WTC11 (cell line): Measurements from ENCODE around the gene NKPD1.

Experiments used
- ATF3 ChIP-seq: sonication (generic); formaldehyde crosslinking; conservative IDR thresholded peaks from 2 replicates; pipeline ENCODE4 v1.8.1; 2022; ENCODE audit warnings: mild to moderate bottlenecking, missing genetic modification reagents
- CREM ChIP-seq: sonication (generic); formaldehyde crosslinking; IDR thresholded peaks from 2 replicates; pipeline ENCODE4 v1.8.1; 2022; ENCODE audit warnings: mild to moderate bottlenecking, missing genetic modification reagents, moderate library complexity
- CTCF ChIP-seq: fragments of 200-600 bp; IDR thresholded peaks from 2 replicates; pipeline ENCODE4 v1.8.0; 2022; ENCODE audit warnings: antibody characterized with exemption
- ETV6 ChIP-seq: sonication (generic); formaldehyde crosslinking; IDR thresholded peaks from 2 replicates; pipeline ENCODE4 v1.8.1; 2022; ENCODE audit warnings: mild to moderate bottlenecking, missing genetic modification reagents
- TF ChIP-seq, protein P1 (sequence below): fragments of 250-450 bp; sonication (Bioruptor Pico); IDR thresholded peaks from 2 replicates; pipeline ENCODE4 v1.8.0; 2021; ENCODE audit warnings: mild to moderate bottlenecking
- TF ChIP-seq, protein P2 (sequence below): sonication (generic); formaldehyde crosslinking; IDR thresholded peaks from 2 replicates; pipeline ENCODE4 v1.8.1; 2022; ENCODE audit warnings: low read depth, missing genetic modification reagents, borderline replicate concordance

DNA sequence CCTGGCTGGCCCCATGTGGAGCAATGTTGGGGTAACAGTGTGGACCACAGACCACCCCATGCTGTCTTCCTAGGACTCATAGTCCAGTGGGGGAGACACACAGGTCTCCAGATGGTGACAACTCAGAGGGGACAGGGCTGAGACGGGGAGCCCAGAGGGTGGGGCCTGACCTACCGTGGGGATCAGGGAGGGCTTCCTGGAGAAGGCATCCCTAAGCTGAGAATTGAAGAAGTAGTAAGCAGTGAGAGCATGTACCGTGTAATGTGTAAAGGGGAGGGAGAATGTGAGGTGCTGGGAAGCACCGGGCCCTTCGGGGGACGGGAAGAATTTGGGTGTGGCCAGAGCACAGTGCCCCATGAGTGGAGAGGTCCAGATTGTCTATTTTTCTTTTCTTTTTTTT, 36.8 kb downstream of the NKPD1 start:
- TF ChIP-seq ETV6 (CRISPR knock-in tag) (no peak), ATF3 (CRISPR knock-in tag) (no peak), CTCF (no peak), CREM (CRISPR knock-in tag) (no peak)
- TF ChIP-seq, protein P1, sequence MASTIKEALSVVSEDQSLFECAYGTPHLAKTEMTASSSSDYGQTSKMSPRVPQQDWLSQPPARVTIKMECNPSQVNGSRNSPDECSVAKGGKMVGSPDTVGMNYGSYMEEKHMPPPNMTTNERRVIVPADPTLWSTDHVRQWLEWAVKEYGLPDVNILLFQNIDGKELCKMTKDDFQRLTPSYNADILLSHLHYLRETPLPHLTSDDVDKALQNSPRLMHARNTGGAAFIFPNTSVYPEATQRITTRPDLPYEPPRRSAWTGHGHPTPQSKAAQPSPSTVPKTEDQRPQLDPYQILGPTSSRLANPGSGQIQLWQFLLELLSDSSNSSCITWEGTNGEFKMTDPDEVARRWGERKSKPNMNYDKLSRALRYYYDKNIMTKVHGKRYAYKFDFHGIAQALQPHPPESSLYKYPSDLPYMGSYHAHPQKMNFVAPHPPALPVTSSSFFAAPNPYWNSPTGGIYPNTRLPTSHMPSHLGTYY (CRISPR knock-in tag): no peak
- TF ChIP-seq, protein P2, sequence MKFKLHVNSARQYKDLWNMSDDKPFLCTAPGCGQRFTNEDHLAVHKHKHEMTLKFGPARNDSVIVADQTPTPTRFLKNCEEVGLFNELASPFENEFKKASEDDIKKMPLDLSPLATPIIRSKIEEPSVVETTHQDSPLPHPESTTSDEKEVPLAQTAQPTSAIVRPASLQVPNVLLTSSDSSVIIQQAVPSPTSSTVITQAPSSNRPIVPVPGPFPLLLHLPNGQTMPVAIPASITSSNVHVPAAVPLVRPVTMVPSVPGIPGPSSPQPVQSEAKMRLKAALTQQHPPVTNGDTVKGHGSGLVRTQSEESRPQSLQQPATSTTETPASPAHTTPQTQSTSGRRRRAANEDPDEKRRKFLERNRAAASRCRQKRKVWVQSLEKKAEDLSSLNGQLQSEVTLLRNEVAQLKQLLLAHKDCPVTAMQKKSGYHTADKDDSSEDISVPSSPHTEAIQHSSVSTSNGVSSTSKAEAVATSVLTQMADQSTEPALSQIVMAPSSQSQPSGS: no peak
